Amygdala (tissue), 56 donors: Measurements from ENCODE around the gene HHIPL1.
A peak's percentile ranks its signal among the peaks of the same experiment; 100 is the strongest.

Source experiments
- DNase-seq, 56 donors: peaks; one replicate each; lab custom pipeline; 2025; lab: John Stamatoyannopoulos, UW

Gene HHIPL1

GRCh38 chr14:99609245-99610170 lies 35.4 kb upstream of the HHIPL1 start:
- DNase-seq: no peak

- DNase-seq: no peak
Observed at GRCh38 chr14:99611646-99612045, 33.3 kb upstream of the HHIPL1 start.

- no peak for DNase-seq
Observed at GRCh38 chr14:99612071-99612737, 32.7 kb upstream of the HHIPL1 start.

GRCh38 chr14:99612738-99613330 lies 32.1 kb upstream of the HHIPL1 start:
- DNase-seq: no peak

- DNase-seq: peak in 5 of 56 donors; percentile 18 to 41 (median 28)
Observed at GRCh38 chr14:99615497-99616157, 29.3 kb upstream of the HHIPL1 start.

- peak in 1 of 56 donors; percentile 12 for DNase-seq
Observed at GRCh38 chr14:99616832-99617800, 27.8 kb upstream of the HHIPL1 start.

- DNase-seq: no peak
Observed at GRCh38 chr14:99619835-99620834, 24.8 kb upstream of the HHIPL1 start.

- no peak for DNase-seq
Observed at GRCh38 chr14:99621948-99622347, 23.0 kb upstream of the HHIPL1 start.

- DNase-seq: no peak
Observed at GRCh38 chr14:99624024-99624423, 20.9 kb upstream of the HHIPL1 start.

GRCh38 chr14:99624971-99625370 lies 20.0 kb upstream of the HHIPL1 start:
- no peak for DNase-seq

- DNase-seq: no peak
Observed at GRCh38 chr14:99625476-99625875, 19.5 kb upstream of the HHIPL1 start.

GRCh38 chr14:99626041-99626648 lies 18.8 kb upstream of the HHIPL1 start:
- DNase-seq: no peak

GRCh38 chr14:99627100-99627499 lies 17.8 kb upstream of the HHIPL1 start:
- no peak for DNase-seq

GRCh38 chr14:99627510-99628381 lies 17.2 kb upstream of the HHIPL1 start:
- no peak for DNase-seq

GRCh38 chr14:99628887-99629618 lies 15.9 kb upstream of the HHIPL1 start:
- peak in 53 of 56 donors; percentile 22 to 83 (median 59) for DNase-seq

- DNase-seq: no peak
Observed at GRCh38 chr14:99630202-99630601, 14.7 kb upstream of the HHIPL1 start.
